ENCODE results near the gene SLC25A39.

The SLC25A39 gene

GRCh38 chr17:44284024-44284400 lies 40.6 kb downstream of the SLC25A39 start:
- no peak overlapping the region for H3K27ac ChIP-seq (replicated peaks)
- TF ChIP-seq SPI1 (IDR thresholded peaks at IDR 0.05; ENCODE audit: borderline replicate concordance, low read depth): no peak
- TF ChIP-seq POLR2AphosphoS5 (IDR thresholded peaks at IDR 0.05; ENCODE audit: low read depth): no peak
- TF ChIP-seq, protein P1, sequence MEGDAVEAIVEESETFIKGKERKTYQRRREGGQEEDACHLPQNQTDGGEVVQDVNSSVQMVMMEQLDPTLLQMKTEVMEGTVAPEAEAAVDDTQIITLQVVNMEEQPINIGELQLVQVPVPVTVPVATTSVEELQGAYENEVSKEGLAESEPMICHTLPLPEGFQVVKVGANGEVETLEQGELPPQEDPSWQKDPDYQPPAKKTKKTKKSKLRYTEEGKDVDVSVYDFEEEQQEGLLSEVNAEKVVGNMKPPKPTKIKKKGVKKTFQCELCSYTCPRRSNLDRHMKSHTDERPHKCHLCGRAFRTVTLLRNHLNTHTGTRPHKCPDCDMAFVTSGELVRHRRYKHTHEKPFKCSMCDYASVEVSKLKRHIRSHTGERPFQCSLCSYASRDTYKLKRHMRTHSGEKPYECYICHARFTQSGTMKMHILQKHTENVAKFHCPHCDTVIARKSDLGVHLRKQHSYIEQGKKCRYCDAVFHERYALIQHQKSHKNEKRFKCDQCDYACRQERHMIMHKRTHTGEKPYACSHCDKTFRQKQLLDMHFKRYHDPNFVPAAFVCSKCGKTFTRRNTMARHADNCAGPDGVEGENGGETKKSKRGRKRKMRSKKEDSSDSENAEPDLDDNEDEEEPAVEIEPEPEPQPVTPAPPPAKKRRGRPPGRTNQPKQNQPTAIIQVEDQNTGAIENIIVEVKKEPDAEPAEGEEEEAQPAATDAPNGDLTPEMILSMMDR (IDR thresholded peaks at IDR 0.05; ENCODE audit: insufficient read depth, low read length): no peak
- TF ChIP-seq, protein P2, sequence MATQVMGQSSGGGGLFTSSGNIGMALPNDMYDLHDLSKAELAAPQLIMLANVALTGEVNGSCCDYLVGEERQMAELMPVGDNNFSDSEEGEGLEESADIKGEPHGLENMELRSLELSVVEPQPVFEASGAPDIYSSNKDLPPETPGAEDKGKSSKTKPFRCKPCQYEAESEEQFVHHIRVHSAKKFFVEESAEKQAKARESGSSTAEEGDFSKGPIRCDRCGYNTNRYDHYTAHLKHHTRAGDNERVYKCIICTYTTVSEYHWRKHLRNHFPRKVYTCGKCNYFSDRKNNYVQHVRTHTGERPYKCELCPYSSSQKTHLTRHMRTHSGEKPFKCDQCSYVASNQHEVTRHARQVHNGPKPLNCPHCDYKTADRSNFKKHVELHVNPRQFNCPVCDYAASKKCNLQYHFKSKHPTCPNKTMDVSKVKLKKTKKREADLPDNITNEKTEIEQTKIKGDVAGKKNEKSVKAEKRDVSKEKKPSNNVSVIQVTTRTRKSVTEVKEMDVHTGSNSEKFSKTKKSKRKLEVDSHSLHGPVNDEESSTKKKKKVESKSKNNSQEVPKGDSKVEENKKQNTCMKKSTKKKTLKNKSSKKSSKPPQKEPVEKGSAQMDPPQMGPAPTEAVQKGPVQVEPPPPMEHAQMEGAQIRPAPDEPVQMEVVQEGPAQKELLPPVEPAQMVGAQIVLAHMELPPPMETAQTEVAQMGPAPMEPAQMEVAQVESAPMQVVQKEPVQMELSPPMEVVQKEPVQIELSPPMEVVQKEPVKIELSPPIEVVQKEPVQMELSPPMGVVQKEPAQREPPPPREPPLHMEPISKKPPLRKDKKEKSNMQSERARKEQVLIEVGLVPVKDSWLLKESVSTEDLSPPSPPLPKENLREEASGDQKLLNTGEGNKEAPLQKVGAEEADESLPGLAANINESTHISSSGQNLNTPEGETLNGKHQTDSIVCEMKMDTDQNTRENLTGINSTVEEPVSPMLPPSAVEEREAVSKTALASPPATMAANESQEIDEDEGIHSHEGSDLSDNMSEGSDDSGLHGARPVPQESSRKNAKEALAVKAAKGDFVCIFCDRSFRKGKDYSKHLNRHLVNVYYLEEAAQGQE (IDR thresholded peaks at IDR 0.05; ENCODE audit: insufficient replicate concordance, low read depth): no peak
- TF ChIP-seq GABPA (IDR thresholded peaks at IDR 0.05; ENCODE audit: low read depth): no peak
- H3K27me3 ChIP-seq (ENCODE audit: insufficient read depth, poor library complexity, severe bottlenecking): no peaks in the 10 kb centered on the region
- no peak overlapping the region for H3K4me3 ChIP-seq (replicated peaks; ENCODE audit: insufficient read depth, low read length)
- DNase-seq (ENCODE audit: low read depth in 1 of 2, low spot score in 1 of 2): no peak

- no peak overlapping the region for H3K27ac ChIP-seq (replicated peaks)
- TF ChIP-seq, protein P1 (IDR thresholded peaks at IDR 0.05; ENCODE audit: insufficient read depth, low read length): no peak
- no peak for TF ChIP-seq POLR2AphosphoS5 (IDR thresholded peaks at IDR 0.05; ENCODE audit: low read depth)
- TF ChIP-seq GABPA (IDR thresholded peaks at IDR 0.05; ENCODE audit: low read depth): no peak
- no peak for TF ChIP-seq SPI1 (IDR thresholded peaks at IDR 0.05; ENCODE audit: borderline replicate concordance, low read depth)
- TF ChIP-seq, protein P2 (IDR thresholded peaks at IDR 0.05; ENCODE audit: insufficient replicate concordance, low read depth): no peak
- no peak for DNase-seq (ENCODE audit: low read depth in 1 of 2, low spot score in 1 of 2)
- no peaks in the 10 kb centered on the region for H3K27me3 ChIP-seq (ENCODE audit: insufficient read depth, poor library complexity, severe bottlenecking)
- no peak overlapping the region for H3K4me3 ChIP-seq (replicated peaks; ENCODE audit: insufficient read depth, low read length)
Measured at GRCh38 chr17:44283344-44284023, 41.1 kb downstream of the SLC25A39 start.

DNA sequence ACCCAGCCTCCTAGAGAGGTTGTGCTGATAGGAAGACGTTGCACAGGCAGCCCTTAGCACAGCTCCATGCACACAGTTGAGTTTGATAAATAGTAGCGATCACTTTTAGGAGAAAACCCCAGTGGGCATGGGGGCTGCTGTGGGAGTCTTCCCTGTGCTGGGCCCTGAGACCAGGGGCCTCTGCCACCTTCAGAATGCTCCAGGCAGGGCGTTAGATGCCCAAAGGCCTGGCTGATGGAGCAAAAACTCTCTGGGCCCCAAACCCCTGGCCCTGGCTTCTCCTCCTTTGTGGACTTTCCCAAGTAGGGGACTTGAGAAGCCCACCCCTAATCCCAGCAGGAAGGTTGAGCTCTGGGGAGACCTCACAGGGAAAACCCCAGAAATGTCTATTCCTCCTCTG lies 42.4 kb downstream of the SLC25A39 start:
- no peak for DNase-seq (ENCODE audit: low read depth in 1 of 2, low spot score in 1 of 2)
- no peak overlapping the region for H3K27ac ChIP-seq (replicated peaks)
- H3K27me3 ChIP-seq (ENCODE audit: insufficient read depth, poor library complexity, severe bottlenecking): no peaks in the 10 kb centered on the region
- no peak overlapping the region for H3K4me3 ChIP-seq (replicated peaks; ENCODE audit: insufficient read depth, low read length)
- TF ChIP-seq, protein P2 (IDR thresholded peaks at IDR 0.05; ENCODE audit: insufficient replicate concordance, low read depth): no peak
- TF ChIP-seq POLR2AphosphoS5 (IDR thresholded peaks at IDR 0.05; ENCODE audit: low read depth) (no peak), SPI1 (IDR thresholded peaks at IDR 0.05; ENCODE audit: borderline replicate concordance, low read depth) (no peak), GABPA (IDR thresholded peaks at IDR 0.05; ENCODE audit: low read depth) (no peak)
- TF ChIP-seq, protein P1 (IDR thresholded peaks at IDR 0.05; ENCODE audit: insufficient read depth, low read length): no peak
